Fibroblast of skin of back (primary cell): ENCODE results near the gene FAM53B.

Source experiments
- DNase-seq: peaks from one replicate; pipeline ENCODE4 v3.0.0-alpha.2; 2013

FAM53B gene

DNA sequence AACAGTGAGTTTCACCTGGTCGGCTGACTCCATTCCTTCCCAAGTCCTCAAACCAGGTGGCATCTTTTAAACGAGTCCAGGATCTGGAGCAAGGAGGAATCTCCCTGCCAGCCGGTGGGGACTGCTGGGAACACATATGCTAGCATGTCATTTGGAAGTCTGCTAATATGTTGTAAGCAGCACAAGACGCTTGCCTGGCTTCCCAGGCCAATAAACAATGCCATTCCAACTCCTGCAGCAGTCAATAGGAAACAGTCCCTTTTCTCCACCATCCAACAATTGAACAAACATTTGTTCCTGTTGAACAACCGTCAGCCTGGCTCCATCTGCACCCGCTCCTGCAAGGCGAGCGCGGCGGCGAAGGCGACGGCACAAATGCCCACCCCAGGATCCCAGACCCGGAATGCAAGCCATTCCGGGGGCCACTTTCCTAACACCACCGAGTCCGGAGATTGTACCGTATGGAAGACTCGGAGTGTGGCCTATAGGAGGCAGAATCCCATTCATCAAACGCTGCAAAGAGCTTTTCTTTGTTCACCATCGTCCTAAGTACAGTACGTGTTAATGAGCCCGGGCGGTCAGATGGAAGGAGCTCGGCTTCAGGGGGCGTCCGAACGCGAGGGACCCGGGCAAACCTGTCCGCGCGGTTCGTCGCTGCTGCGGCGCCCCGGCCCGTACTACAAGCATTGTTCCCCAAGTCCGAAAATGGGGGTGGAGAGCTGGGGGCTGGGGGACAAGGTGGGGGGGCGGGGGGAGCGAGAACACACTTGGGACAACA, 1.6 kb downstream of the FAM53B start:
- peak; percentile 33 for DNase-seq

DNA sequence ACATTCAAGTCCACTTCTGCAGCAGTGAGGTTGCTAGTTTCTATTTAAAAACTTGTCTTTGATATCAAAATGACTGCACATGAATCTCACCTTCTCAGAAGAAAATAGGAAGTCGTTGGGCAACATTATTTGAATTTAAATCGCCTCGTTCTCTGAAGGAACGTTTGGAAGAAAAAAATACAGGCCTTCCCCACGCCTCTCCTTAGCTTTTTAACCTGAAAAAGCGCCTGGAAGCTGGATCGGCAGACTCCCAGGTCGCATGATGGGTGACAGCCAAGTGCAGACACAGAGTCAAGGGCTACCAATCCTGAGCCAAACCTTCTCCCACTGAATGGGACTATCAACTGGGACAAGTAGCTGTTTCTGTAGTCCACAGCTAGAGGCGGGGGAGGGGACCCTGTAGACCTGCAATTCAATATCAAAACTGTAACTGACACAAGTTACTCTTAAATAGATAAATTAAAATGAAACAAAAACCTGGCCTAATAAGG, 2.2 kb downstream of the FAM53B start:
- no peak for DNase-seq

- DNase-seq: peak; percentile 66
Observed at GRCh38 chr10:124741281-124741921, 2.8 kb downstream of the FAM53B start.

DNA sequence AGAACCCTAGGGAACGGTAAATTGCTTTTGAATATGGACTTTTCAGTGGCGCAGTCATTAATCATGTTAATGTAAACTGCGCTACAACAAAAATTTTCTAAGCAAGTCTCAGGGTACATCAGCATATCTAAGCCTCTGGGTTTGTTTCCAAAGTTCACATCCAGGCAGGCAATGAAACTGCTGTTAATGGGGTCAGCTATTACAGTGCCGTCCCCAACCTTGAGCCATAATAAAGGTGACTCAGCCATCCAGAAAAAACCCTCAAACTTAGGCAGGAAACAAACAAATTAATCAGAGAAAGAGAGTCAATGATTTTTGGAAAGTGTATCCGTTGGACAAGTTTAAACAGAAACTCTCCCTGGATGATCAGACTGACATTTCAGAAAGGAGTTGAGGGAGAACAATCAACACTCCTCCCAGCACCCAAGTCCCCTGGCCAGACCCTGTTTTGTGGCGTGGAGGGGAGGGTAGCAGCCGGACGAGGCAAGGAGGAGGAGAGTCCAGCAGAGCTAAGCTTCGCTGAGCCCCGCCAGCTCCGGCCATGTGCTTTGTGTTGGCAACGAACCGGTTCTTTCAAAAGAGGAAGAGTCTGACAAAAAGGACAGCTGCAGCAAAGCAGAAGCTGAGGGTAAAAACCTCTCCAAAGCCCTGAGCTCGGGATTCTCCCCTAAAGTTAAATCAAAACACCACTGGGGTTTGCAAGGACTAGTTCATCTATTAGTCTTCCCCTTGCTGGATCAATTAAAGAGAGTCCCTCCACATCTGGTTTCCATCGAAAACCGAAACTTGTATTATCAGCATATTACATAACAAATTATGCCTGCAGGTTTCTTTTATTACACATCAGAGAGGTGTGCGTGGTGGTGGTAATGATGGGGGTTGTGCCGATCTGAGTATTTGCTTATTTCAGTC, 3.6 kb downstream of the FAM53B start:
- no peak for DNase-seq

DNA sequence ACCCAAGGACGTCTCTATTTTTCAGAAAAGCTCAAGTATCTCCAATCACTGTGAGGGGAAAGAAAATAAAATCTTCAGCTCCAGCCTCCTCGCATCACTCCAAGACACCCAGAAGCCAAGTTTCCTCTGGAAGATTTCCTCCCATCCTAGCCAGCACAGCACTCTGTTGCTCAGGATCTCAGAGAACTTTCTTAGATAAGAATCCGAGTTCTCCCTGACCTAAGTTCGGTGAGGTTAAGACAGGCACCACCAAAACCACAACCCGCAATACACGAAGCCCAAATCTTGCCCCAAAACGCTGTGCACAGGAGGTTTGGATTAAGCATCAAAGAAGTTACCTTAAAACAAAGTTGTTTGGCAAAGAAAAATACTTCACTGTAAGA, 4.2 kb downstream of the FAM53B start:
- DNase-seq: no peak

- DNase-seq: no peak
Observed at GRCh38 chr10:124739119-124739921, 4.9 kb downstream of the FAM53B start.

DNA sequence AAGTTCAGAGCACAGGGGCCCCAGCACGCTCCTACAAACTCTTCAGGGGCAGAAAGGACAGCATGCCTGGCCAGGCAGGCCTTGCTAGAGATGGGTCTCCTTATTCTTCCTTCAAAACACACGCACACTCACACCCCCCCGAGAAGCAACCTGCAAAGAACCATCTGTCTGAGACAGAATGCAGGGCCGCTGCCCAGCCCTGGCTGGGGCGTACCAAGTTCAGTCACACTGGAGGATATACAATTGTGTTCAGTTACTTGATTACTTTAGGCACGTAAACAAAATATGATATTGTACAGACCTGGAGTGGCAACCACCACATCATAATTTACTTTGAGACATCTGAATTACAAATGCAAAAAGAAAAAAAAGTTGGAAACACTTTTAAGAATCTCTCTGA, 5.7 kb downstream of the FAM53B start:
- DNase-seq: no peak

DNA sequence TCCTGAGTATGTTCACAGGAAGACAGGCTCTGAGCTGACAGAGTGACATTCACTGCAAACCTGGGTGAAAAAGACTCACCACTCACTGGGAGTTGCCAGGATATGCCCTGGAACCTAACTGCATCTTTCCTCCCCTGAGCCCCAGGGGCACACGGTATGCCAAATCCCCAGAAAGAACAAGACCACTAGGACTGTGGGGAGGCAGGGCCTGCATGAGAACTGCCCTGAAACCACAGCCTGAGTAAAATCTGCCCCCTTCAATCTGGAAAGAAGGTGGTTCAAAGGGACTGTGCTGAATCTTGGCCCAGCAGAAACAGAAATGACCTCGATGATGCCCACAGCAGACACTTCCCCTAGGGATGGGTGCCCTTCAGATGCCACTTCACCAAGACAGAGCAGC, 6.5 kb downstream of the FAM53B start:
- no peak for DNase-seq

DNA sequence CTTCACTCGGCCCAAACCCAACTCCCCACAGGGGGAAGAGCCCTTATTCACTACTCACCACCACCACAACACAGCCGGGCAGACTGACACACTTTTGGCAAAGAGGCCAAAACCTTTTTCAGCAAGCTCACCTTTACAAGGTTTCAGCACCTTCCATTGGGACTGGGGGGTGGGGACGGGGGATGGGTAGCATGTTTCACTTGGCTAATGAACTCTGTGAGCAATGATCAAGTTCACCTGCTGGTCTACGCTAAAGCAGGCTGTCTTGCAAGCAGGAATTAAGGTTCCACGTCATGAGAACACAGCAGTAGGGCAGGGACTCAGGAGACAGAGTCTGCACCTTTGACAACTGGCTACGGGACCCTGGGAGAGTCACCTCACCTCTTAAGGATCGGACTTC, 7.0 kb downstream of the FAM53B start:
- no peak for DNase-seq

- no peak for DNase-seq
Observed at GRCh38 chr10:124736491-124737136, 7.6 kb downstream of the FAM53B start.

GRCh38 chr10:124735491-124736286, 8.5 kb downstream of the FAM53B start:
- DNase-seq: no peak

DNA sequence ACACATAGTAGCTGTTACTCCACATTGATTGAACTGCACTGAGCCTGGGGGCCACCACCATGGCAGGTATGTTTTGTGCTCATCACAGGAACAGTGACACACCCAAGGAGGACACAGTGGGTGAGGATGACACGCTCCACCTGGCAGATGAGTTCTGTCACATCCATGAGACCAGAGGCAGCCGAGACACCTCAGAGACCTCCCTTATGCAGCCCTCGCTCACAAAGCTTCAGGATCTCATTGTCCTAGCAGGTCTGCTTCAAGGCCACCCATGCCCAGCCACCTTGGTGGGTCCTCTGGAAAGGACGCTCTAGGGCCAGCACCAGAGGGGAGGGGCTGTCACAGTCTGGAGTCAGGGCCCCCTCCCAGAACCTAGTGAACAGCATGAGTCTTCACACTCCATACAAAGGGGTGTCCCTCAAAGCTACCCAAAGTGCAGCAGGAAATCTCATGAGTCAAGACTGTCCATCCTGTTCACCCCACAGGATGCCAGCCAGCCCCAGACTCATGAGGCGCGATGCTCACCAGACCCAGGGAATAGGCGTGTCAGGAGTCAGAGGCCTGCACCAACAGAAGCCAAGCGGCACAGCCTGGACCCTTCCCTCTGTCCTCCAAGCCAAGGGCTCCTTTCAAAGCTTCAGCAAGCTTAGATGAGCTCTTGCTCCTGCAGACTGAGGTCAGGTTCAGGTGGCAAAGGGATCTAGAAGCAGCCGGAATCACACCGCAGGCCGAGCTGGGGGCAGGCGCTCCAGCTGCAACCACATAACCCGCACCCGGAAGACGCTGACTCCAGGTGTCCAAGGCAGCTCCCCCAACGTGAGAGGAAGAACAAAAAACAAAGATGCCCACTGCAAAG, 9.6 kb downstream of the FAM53B start:
- DNase-seq: no peak

- DNase-seq: no peak
Observed at GRCh38 chr10:124733571-124734245, 10.5 kb downstream of the FAM53B start.

DNA sequence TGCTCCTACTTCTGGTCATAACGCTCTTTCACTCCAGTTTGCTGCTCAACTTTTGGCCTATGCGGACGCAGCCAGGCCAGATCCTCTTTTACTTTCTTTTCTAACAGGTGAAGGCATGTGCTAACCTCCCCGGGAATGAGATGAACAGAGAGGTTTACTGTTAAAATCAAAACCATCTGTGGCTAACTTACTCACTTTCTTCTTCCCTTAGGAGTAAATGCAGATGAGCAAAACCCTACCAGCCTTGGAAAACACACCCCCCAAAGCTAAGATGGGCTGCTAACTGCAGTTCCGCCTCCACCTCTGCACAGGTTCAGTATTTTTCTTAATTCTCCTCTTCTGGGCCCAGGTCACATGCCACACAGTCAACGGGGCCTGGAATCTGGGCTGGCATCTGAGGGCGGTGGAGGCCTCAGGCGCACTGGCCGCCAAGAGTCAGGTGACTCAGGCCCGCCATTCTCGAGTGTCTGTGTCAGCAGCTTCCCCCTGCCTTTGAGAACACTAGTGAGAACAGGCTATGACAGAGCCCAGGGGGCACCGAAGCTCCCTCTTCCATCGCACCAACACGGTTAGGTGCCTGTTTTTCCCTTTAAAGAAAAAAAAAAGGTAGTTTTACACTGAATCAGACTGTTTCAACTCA, 11.1 kb downstream of the FAM53B start:
- no peak for DNase-seq

- DNase-seq: no peak
Observed at GRCh38 chr10:124731551-124731950, 12.6 kb downstream of the FAM53B start.

GRCh38 chr10:124730790-124731189, 13.4 kb downstream of the FAM53B start:
- no peak for DNase-seq

GRCh38 chr10:124728830-124729661, 15.1 kb downstream of the FAM53B start:
- no peak for DNase-seq
